MM.1S (cell line): ENCODE results near the gene HPCA.

Experiments
- DNase-seq: peaks from one replicate; pipeline ENCODE4 v3.0.0-alpha.2; 2015
- H2AFZ ChIP-seq: fragments of 300-600 bp; sonication (generic); 2 replicates; pipeline ENCODE4 v1.6.0; 2016; ENCODE audit warnings: antibody characterized with exemption, low read length
- H3F3A ChIP-seq: fragments of 300-600 bp; sonication (generic); 2 replicates; pipeline ENCODE4 v1.6.1; 2016; ENCODE audit warnings: mild to moderate bottlenecking, antibody characterized with exemption, low read length, moderate library complexity, mixed read lengths; ENCODE audit not compliant: insufficient read depth
- H3K27ac ChIP-seq: fragments of 300-600 bp; sonication (generic); 2 replicates; pipeline ENCODE4 v1.5.1; 2016; ENCODE audit warnings: mild to moderate bottlenecking, low read length
- H3K27me3 ChIP-seq: fragments of 300-600 bp; sonication (generic); replicated peaks from 2 replicates; pipeline ENCODE4 v1.6.0; 2016; ENCODE audit warnings: low read length; ENCODE audit not compliant: insufficient read depth
- H3K36me3 ChIP-seq: fragments of 300-600 bp; sonication (generic); replicated peaks from 2 replicates; pipeline ENCODE4 v1.6.1; 2016; ENCODE audit warnings: mild to moderate bottlenecking, low read length, mixed read lengths; ENCODE audit not compliant: insufficient read depth
- H3K4me1 ChIP-seq: fragments of 300-600 bp; sonication (generic); 2 replicates; pipeline ENCODE4 v1.6.1; 2016; ENCODE audit warnings: low read length, mixed read lengths
- H3K4me2 ChIP-seq: fragments of 300-600 bp; sonication (generic); 2 replicates; pipeline ENCODE4 v1.6.0; 2016; ENCODE audit warnings: low read depth, low read length
- H3K4me3 ChIP-seq: fragments of 300-600 bp; sonication (generic); 2 replicates; pipeline ENCODE4 v1.5.1; 2016; ENCODE audit warnings: low read length, mixed read lengths
- H3K79me2 ChIP-seq: fragments of 300-600 bp; sonication (generic); 2 replicates; pipeline ENCODE4 v1.6.1; 2016; ENCODE audit warnings: mixed run types, low read length, mixed read lengths
- H3K9ac ChIP-seq: fragments of 300-600 bp; sonication (generic); 2 replicates; pipeline ENCODE4 v1.6.1; 2016; ENCODE audit warnings: low read length, mixed read lengths
- H3K9me2 ChIP-seq: fragments of 300-600 bp; sonication (generic); replicated peaks from 2 replicates; pipeline ENCODE4 v1.6.1; 2016; ENCODE audit warnings: mild to moderate bottlenecking, low read length, mixed read lengths; ENCODE audit not compliant: insufficient read depth
- H3K9me3 ChIP-seq: fragments of 300-600 bp; sonication (generic); replicated peaks from 2 replicates; pipeline ENCODE4 v1.6.1; 2016; ENCODE audit warnings: mild to moderate bottlenecking, low read length, mixed read lengths; ENCODE audit not compliant: insufficient read depth
- H4K20me1 ChIP-seq: fragments of 300-600 bp; sonication (generic); 2 replicates; pipeline ENCODE4 v1.6.1; 2016; ENCODE audit warnings: mild to moderate bottlenecking, low read length, moderate library complexity, mixed read lengths; ENCODE audit not compliant: insufficient read depth
- EZH2 ChIP-seq: fragments of 300-600 bp; sonication (generic); optimal IDR thresholded peaks from 2 replicates; pipeline ENCODE3; 2017; ENCODE audit warnings: low read depth, mild to moderate bottlenecking, antibody characterized with exemption, low read length, mixed read lengths
- EZH2phosphoT487 ChIP-seq: fragments of 300-600 bp; sonication (generic); IDR thresholded peaks from 2 replicates; pipeline ENCODE4 v1.6.1; 2018; ENCODE audit warnings: antibody characterized with exemption, low read length
- TF ChIP-seq, protein P1 (sequence below): fragments of 300-600 bp; sonication (generic); IDR thresholded peaks from 2 replicates; pipeline ENCODE4 v1.5.1; 2016; ENCODE audit warnings: antibody characterized with exemption, low read length, mixed read lengths

Gene HPCA

DNA sequence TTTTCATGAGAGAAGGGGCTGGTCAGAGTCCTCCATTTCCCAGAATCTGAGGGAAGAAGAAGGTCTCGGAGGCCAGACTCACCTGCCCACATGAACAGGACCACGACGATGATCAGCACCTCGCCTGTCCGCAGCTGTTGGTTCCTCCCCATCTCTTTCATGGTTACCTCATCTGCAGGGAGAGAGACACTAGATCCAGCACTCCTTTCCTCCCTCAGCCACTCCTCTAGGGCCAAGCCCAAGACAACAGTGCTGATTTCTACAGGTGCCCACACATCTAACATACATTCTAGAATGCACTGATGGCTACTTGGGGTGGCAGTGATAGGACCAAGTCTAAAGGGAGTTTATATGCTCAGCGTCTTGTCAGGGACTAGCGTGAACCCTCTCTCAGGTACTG lies 18.6 kb upstream of the HPCA start:
- H4K20me1 ChIP-seq = no peaks in the 10 kb centered on the region
- TF ChIP-seq EZH2phosphoT487 (no peak), EZH2 (no peak)
- TF ChIP-seq, protein P1, sequence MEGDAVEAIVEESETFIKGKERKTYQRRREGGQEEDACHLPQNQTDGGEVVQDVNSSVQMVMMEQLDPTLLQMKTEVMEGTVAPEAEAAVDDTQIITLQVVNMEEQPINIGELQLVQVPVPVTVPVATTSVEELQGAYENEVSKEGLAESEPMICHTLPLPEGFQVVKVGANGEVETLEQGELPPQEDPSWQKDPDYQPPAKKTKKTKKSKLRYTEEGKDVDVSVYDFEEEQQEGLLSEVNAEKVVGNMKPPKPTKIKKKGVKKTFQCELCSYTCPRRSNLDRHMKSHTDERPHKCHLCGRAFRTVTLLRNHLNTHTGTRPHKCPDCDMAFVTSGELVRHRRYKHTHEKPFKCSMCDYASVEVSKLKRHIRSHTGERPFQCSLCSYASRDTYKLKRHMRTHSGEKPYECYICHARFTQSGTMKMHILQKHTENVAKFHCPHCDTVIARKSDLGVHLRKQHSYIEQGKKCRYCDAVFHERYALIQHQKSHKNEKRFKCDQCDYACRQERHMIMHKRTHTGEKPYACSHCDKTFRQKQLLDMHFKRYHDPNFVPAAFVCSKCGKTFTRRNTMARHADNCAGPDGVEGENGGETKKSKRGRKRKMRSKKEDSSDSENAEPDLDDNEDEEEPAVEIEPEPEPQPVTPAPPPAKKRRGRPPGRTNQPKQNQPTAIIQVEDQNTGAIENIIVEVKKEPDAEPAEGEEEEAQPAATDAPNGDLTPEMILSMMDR = no peak

GRCh38 chr1:32868085-32868484 lies 18.2 kb upstream of the HPCA start:
- TF ChIP-seq, protein P1 = no peak
- TF ChIP-seq EZH2 (no peak), EZH2phosphoT487 (no peak)
- Histone ChIP-seq H2AFZ (no peak overlapping the region), H3K9me3 (no peaks in the 10 kb centered on the region), H3K4me2 (no peak overlapping the region), H4K20me1 (no peaks in the 10 kb centered on the region), H3K4me1 (no peaks in the 10 kb centered on the region), H3F3A (no peaks in the 10 kb centered on the region; the same call in 1 of the 2 replicates), H3K9ac (no peak overlapping the region), H3K79me2 (no peaks in the 10 kb centered on the region), H3K36me3 (no peaks in the 10 kb centered on the region), H3K27ac (no peak overlapping the region), H3K27me3 (peaks cover 20% of the 10 kb centered on the region), H3K4me3 (no peak overlapping the region), H3K9me2 (no peaks in the 10 kb centered on the region)
- no peak for DNase-seq

More for the DNA sequence above, 18.6 kb upstream of the HPCA start:
- Histone ChIP-seq H3K27ac (no peak overlapping the region), H3K27me3 (peaks cover 20% of the 10 kb centered on the region), H3K4me2 (no peak overlapping the region), H3K36me3 (no peaks in the 10 kb centered on the region), H2AFZ (no peak overlapping the region), H3K9me2 (no peaks in the 10 kb centered on the region), H3K4me1 (no peaks in the 10 kb centered on the region), H3F3A (no peaks in the 10 kb centered on the region; the same call in 1 of the 2 replicates), H3K4me3 (no peak overlapping the region), H3K9me3 (no peaks in the 10 kb centered on the region), H3K79me2 (no peaks in the 10 kb centered on the region), H3K9ac (no peak overlapping the region)
- no peak for DNase-seq

DNA sequence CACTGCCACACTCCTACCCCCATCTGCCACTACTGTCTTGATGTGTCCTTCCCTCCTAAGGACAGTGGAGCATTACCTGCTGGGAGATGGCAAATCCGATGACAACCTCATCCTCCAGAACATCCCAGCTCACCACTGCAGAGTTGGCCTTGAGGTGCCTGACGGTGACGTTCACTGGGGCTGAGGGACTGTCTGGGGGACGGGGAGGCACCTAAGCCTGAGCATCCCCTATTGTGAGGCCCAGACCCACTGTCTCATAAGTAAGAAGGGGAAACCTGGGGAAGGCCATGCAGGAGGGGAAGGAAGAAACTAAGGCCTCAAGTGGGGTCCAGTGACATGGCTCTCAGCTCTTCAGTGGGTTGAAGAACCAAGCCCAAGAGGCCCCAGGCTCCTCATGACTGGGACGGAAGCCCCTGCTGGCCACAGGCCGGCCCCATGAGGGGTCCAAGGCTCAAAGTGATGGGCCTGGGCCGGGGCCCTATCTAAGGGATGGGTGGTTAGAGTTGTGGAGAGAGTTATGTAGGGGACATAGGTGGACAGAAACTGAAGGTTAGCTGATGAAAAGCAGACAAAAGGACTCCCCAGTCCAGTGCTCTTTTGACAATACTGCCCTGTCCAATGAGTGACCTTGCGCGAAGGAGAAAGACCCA lies 17.4 kb upstream of the HPCA start:
- no peaks in the 10 kb centered on the region for H3K36me3 ChIP-seq
- no peak for DNase-seq
- no peak overlapping the region for H3K4me3 ChIP-seq
- H2AFZ ChIP-seq = no peak overlapping the region
- TF ChIP-seq, protein P1 = no peak
- TF ChIP-seq EZH2phosphoT487 (no peak), EZH2 (no peak)
- H3K9ac ChIP-seq = no peak overlapping the region
- H3K27ac ChIP-seq = no peak overlapping the region
- H3K4me1 ChIP-seq = no peaks in the 10 kb centered on the region
- H3K9me2 ChIP-seq = no peaks in the 10 kb centered on the region
- peaks cover 20% of the 10 kb centered on the region for H3K27me3 ChIP-seq
- no peaks in the 10 kb centered on the region for H3K79me2 ChIP-seq
- no peak overlapping the region for H3K4me2 ChIP-seq
- H3K9me3 ChIP-seq = no peaks in the 10 kb centered on the region
- H4K20me1 ChIP-seq = no peaks in the 10 kb centered on the region
- no peaks in the 10 kb centered on the region for H3F3A ChIP-seq
